Adrenal gland (tissue), 5 donors: ENCODE measurements around the gene GOLM1.

Experiments used
- CTCF ChIP-seq, 6 experiments: fragments of 450-650 bp in 4 of 6; fragments of 200-600 bp in 2 of 6; sonication (generic) in 1 of 6; IDR thresholded peaks; 1 replicate in 5 of 6; 2 replicates in 1 of 6; pipeline versions ENCODE4 v1.5.1 to v1.8.0; 2016 to 2021; ENCODE audit warnings: antibody characterized with exemption in 6 of 6, mild to moderate bottlenecking in 2 of 6, moderate library complexity in 1 of 6
- POLR2A ChIP-seq, 2 donors: fragments of 450-650 bp; IDR thresholded peaks; one replicate each; pipeline ENCODE4 v1.6.1; 2017; ENCODE audit warnings: antibody characterized with exemption in 2 of 2, mild to moderate bottlenecking in 2 of 2, moderate library complexity in 1 of 2
- donor health status: DM: no; HTN: no; CAD: no.

- no peak for TF ChIP-seq CTCF (IDR thresholded peaks at IDR 0.05)
- no peak for TF ChIP-seq POLR2A (IDR thresholded peaks at IDR 0.05)
These were observed 94.0 kb downstream of the GOLM1 start for GRCh38 chr9:86005253-86005775.
